Sigmoid colon (tissue), 4 donors: ENCODE data around the gene SH3RF3.

ENCODE experiments used
- POLR2AphosphoS5 ChIP-seq, 4 donors: sonication (generic); formaldehyde crosslinking; IDR thresholded peaks; one replicate each; pipeline ENCODE4 v1.6.1; 2017; ENCODE audit warnings: antibody characterized with exemption in 4 of 4
- TF ChIP-seq, protein P1 (sequence below), 4 experiments: fragments of 450-650 bp in 3 of 4; fragments of 200-600 bp in 1 of 4; IDR thresholded peaks; one replicate each; pipeline ENCODE4 v1.5.1; 2016 to 2019; ENCODE audit warnings: antibody characterized with exemption in 4 of 4, mild to moderate bottlenecking in 3 of 4, moderate library complexity in 2 of 4

DNA sequence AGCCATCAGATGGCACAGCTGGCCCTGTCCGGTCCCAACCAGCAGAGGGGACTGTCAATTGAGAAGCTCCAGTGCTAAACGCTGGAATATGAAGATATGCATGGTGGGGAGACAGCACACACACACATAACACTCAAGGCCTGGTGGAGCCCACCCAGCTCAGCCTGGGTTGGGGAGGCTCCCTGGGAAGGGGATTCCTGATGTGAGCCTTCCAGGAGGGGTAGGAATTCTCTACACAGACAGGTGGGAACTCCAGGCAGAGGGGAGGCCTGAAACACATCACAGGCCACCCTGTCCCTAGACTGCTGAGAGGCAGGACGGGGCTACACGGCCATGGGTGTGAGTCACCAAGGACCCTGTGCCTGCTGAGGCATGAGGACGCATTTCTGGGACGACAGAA is 49.4 kb upstream of the SH3RF3 start:
- TF ChIP-seq, protein P1, sequence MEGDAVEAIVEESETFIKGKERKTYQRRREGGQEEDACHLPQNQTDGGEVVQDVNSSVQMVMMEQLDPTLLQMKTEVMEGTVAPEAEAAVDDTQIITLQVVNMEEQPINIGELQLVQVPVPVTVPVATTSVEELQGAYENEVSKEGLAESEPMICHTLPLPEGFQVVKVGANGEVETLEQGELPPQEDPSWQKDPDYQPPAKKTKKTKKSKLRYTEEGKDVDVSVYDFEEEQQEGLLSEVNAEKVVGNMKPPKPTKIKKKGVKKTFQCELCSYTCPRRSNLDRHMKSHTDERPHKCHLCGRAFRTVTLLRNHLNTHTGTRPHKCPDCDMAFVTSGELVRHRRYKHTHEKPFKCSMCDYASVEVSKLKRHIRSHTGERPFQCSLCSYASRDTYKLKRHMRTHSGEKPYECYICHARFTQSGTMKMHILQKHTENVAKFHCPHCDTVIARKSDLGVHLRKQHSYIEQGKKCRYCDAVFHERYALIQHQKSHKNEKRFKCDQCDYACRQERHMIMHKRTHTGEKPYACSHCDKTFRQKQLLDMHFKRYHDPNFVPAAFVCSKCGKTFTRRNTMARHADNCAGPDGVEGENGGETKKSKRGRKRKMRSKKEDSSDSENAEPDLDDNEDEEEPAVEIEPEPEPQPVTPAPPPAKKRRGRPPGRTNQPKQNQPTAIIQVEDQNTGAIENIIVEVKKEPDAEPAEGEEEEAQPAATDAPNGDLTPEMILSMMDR (IDR thresholded peaks at IDR 0.05): no peak
- TF ChIP-seq POLR2AphosphoS5 (IDR thresholded peaks at IDR 0.05): no peak
